ENCODE measurements around the gene ABCC6.
"Not testable (repeated sequence)": the region's sequence is repeated elsewhere in the genome, so short reads cannot be mapped to it uniquely, and the experiment has no call there.

Gene ABCC6

DNA sequence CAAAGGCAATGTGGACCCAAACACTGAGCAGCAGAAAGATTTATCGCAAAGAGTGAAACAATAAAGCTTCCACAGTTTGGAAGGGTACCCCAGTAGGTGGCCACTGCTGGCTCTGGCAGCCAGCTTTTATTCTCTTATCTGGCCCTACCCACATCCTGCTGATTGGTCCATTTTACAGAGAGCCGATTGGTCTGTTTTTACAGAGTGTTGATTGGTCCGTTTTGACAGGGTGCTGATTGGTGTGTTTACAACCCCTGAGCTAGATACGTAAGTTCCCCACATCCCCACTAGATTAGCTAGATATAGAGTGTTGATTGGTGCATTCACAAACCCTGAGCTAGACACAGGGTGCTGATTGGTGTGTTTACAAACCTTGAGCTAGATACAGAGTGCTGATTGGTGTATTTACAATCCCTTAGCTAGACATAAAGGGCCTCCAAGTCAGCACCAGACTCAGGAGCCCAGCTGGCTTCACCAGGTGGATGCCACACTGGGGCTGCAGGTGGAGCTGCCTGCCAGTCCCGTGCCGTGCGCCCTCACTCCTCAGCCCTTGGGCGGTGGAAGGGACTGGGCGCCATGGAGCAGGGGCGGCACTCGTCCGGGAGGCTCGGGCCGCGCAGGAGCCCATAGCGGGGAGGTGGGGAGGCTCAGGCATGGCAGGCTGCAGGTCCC, 119.0 kb downstream of the ABCC6 start:
- H3K4me3 ChIP-seq (ENCODE audit: low read depth in 1 of 2, low read length in 2 of 2); ATAC-seq (ENCODE audit: insufficient read depth, low read depth); H3K9ac ChIP-seq (ENCODE audit: low read depth, low read length); H3K79me2 ChIP-seq (ENCODE audit: insufficient read depth, low read length); H3K9me3 ChIP-seq (ENCODE audit: insufficient read depth, low read length, severe bottlenecking); H4K20me1 ChIP-seq (ENCODE audit: insufficient read depth, low read length); H3K4me1 ChIP-seq (ENCODE audit: insufficient read depth, low read length); H3K27me3 ChIP-seq (ENCODE audit: insufficient read depth, low read length, poor library complexity); DNase-seq; H3K27ac ChIP-seq (ENCODE audit: low read length); H3K4me2 ChIP-seq (ENCODE audit: insufficient read depth, low read length); H2AFZ ChIP-seq (ENCODE audit: low read depth, low read length): not testable (repeated sequence)
- H3K36me3 ChIP-seq (ENCODE audit: insufficient read depth, low read length) = peaks cover 73% of the 10 kb centered on the region

DNA sequence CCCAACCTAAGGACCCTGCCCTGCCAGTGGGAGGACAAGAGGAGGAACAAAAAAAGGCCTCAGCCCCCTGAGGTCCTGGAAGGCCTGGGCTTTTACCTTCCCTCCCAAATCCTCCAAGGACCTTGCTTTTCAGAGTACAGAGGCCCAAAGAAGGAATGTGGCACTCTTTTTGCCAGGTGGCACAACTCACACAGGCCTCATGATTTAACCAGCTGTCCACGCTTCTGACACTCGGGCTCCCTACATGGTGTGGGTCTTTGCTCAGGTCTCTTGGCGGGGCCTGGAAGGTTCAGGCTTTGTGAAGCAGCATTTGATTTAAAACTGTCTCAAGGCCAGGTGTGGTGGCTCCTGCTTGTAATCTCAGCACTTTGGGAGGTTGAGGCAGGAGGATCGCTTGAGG, 120.6 kb downstream of the ABCC6 start:
- Histone ChIP-seq H3K4me1 (ENCODE audit: insufficient read depth, low read length) (no peaks in the 10 kb centered on the region), H3K9ac (ENCODE audit: low read depth, low read length) (no peak overlapping the region), H2AFZ (ENCODE audit: low read depth, low read length) (no peak overlapping the region), H3K27me3 (ENCODE audit: insufficient read depth, low read length, poor library complexity) (no peaks in the 10 kb centered on the region), H4K20me1 (ENCODE audit: insufficient read depth, low read length) (0 out of 2 replicates have a peak, but pooled peaks cover under 1% of the 10 kb centered on the region), H3K36me3 (ENCODE audit: insufficient read depth, low read length) (peaks cover 74% of the 10 kb centered on the region), H3K9me3 (ENCODE audit: insufficient read depth, low read length, severe bottlenecking) (no peaks in the 10 kb centered on the region), H3K4me2 (ENCODE audit: insufficient read depth, low read length) (no peak overlapping the region), H3K79me2 (ENCODE audit: insufficient read depth, low read length) (no peaks in the 10 kb centered on the region), H3K27ac (ENCODE audit: low read length) (no peak overlapping the region), H3K4me3 (ENCODE audit: low read depth in 1 of 2, low read length in 2 of 2) (no peak overlapping the region)
- ATAC-seq (ENCODE audit: insufficient read depth, low read depth) (no peak), DNase-seq (no peak)
- no peak for TF ChIP-seq EZH2 (IDR thresholded peaks at IDR 0.05; ENCODE audit: borderline replicate concordance, low read depth, low read length, severe bottlenecking)
- TF ChIP-seq, protein P1, sequence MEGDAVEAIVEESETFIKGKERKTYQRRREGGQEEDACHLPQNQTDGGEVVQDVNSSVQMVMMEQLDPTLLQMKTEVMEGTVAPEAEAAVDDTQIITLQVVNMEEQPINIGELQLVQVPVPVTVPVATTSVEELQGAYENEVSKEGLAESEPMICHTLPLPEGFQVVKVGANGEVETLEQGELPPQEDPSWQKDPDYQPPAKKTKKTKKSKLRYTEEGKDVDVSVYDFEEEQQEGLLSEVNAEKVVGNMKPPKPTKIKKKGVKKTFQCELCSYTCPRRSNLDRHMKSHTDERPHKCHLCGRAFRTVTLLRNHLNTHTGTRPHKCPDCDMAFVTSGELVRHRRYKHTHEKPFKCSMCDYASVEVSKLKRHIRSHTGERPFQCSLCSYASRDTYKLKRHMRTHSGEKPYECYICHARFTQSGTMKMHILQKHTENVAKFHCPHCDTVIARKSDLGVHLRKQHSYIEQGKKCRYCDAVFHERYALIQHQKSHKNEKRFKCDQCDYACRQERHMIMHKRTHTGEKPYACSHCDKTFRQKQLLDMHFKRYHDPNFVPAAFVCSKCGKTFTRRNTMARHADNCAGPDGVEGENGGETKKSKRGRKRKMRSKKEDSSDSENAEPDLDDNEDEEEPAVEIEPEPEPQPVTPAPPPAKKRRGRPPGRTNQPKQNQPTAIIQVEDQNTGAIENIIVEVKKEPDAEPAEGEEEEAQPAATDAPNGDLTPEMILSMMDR (IDR thresholded peaks at IDR 0.05; ENCODE audit: borderline replicate concordance, extremely low read depth, low read length, poor library complexity, severe bottlenecking) = no peak

DNA sequence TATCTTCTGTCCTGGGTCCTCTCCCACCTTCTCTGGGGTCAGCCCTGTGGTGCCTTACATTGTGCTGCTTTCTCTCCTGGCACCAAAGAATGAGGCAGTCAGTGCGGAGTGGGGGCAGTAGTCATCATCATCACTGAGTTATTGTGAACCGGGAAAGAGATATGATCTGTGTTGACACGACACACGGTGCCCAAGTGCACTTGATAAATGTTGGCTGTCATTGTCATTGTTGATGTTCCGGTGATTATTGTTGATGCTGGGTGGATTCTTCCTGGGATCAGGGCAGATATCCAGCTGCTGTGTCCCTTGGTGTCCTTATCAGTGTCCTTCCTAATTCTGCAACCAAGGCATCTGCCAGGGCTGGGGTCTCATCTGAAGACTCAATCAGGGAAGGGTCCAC, 121.7 kb downstream of the ABCC6 start:
- Histone ChIP-seq H3K27ac (ENCODE audit: low read length) (no peak overlapping the region), H3K36me3 (ENCODE audit: insufficient read depth, low read length) (peaks cover 78% of the 10 kb centered on the region), H3K9ac (ENCODE audit: low read depth, low read length) (no peak overlapping the region), H3K9me3 (ENCODE audit: insufficient read depth, low read length, severe bottlenecking) (no peaks in the 10 kb centered on the region), H3K4me3 (ENCODE audit: low read depth in 1 of 2, low read length in 2 of 2) (no peak overlapping the region), H3K4me1 (ENCODE audit: insufficient read depth, low read length) (no peaks in the 10 kb centered on the region), H3K27me3 (ENCODE audit: insufficient read depth, low read length, poor library complexity) (no peaks in the 10 kb centered on the region), H3K4me2 (ENCODE audit: insufficient read depth, low read length) (no peak overlapping the region), H4K20me1 (ENCODE audit: insufficient read depth, low read length) (0 out of 2 replicates have a peak, but pooled peaks cover 3% of the 10 kb centered on the region), H3K79me2 (ENCODE audit: insufficient read depth, low read length) (no peaks in the 10 kb centered on the region), H2AFZ (ENCODE audit: low read depth, low read length) (no peak overlapping the region)
- DNase-seq = no peak
- ATAC-seq (ENCODE audit: insufficient read depth, low read depth) = no peak
- no peak for TF ChIP-seq EZH2 (IDR thresholded peaks at IDR 0.05; ENCODE audit: borderline replicate concordance, low read depth, low read length, severe bottlenecking)
- TF ChIP-seq, protein P1 (IDR thresholded peaks at IDR 0.05; ENCODE audit: borderline replicate concordance, extremely low read depth, low read length, poor library complexity, severe bottlenecking) = no peak

DNA sequence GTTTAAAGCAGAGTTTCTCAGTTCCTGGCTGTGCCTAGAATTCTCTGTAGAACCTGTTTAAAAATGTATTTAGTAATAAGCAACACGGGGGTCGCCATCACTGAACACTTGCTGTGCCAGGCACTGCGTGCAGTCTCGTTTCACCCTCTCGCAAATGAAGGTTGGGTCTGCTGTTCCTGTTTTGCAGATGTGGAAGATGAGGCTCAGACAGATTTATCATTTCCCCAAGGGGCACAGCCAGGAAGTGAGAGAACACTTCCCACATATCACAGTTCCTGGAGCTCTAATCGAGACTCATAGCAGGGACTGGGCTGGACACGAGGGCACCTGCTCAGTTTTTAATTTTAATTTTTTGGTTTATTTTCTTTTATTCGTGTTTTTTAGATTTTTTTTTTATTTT, 122.7 kb downstream of the ABCC6 start:
- Histone ChIP-seq H4K20me1 (ENCODE audit: insufficient read depth, low read length) (0 out of 2 replicates have a peak, but pooled peaks cover 3% of the 10 kb centered on the region), H2AFZ (ENCODE audit: low read depth, low read length) (no peak overlapping the region), H3K9me3 (ENCODE audit: insufficient read depth, low read length, severe bottlenecking) (no peaks in the 10 kb centered on the region), H3K4me2 (ENCODE audit: insufficient read depth, low read length) (no peak overlapping the region), H3K27me3 (ENCODE audit: insufficient read depth, low read length, poor library complexity) (no peaks in the 10 kb centered on the region), H3K4me3 (ENCODE audit: low read depth in 1 of 2, low read length in 2 of 2) (no peak overlapping the region), H3K4me1 (ENCODE audit: insufficient read depth, low read length) (no peaks in the 10 kb centered on the region), H3K79me2 (ENCODE audit: insufficient read depth, low read length) (no peaks in the 10 kb centered on the region), H3K36me3 (ENCODE audit: insufficient read depth, low read length) (peaks cover 78% of the 10 kb centered on the region), H3K9ac (ENCODE audit: low read depth, low read length) (no peak overlapping the region), H3K27ac (ENCODE audit: low read length) (no peak overlapping the region)
- DNase-seq (no peak), ATAC-seq (ENCODE audit: insufficient read depth, low read depth) (no peak)
- no peak for TF ChIP-seq EZH2 (IDR thresholded peaks at IDR 0.05; ENCODE audit: borderline replicate concordance, low read depth, low read length, severe bottlenecking)
- TF ChIP-seq, protein P1 (IDR thresholded peaks at IDR 0.05; ENCODE audit: borderline replicate concordance, extremely low read depth, low read length, poor library complexity, severe bottlenecking) = no peak
